B cell (primary cell): Measurements from ENCODE around the gene C9orf40. TPM values are rescaled to one million over a fixed set of nuclear protein-coding genes. Genes with fewer than 3 reads are reported as not detected.

ENCODE experiments used
- ATAC-seq: fragments of 200-7000 bp; cut with Tn5 transposase; one replicate; pipeline ENCODE4 v1.10.0; 2021; ENCODE audit warnings: low read depth, mild to moderate bottlenecking, moderate number of reproducible peaks, moderate library complexity
- CTCF ChIA-PET: fragments of 350-600 bp; sonication (Branson Sonifier 250); formaldehyde crosslinking; loops from one replicate; lab custom pipeline; 2021; ENCODE audit warnings: antibody characterized with exemption, inconsistent platforms; lab: Charles Lee
- POLR2A ChIA-PET: fragments of 350-600 bp; sonication (Branson Sonifier 250); formaldehyde crosslinking; loops from one replicate; lab custom pipeline; 2021; ENCODE audit warnings: antibody characterized with exemption; lab: Charles Lee
- DNase-seq: peaks from one replicate; pipeline ENCODE4 v3.0.0; 2013
- H2AFZ ChIP-seq: 2 replicates; pipeline ENCODE4 v1.6.1; 2012; ENCODE audit warnings: mild to moderate bottlenecking, low read depth, low read length; ENCODE audit not compliant: insufficient read depth, poor library complexity, severe bottlenecking
- H3K27ac ChIP-seq, 2 donors: 1 replicate in 1 of 2; 2 replicates in 1 of 2; pipeline ENCODE4 v1.5.1; 2012 to 2013; ENCODE audit warnings: low read length in 2 of 2, mild to moderate bottlenecking in 2 of 2, moderate library complexity in 1 of 2
- H3K27me3 ChIP-seq, 4 experiments: fragments of 200-600 bp in 1 of 4; sonication (generic) in 1 of 4; replicated peaks in 1 of 4; 1 replicate in 2 of 4; 2 replicates in 2 of 4; pipeline versions ENCODE4 v1.6.1 to v1.7.0; 2013 to 2016; ENCODE audit warnings: low read length in 3 of 4, mild to moderate bottlenecking in 2 of 4, mixed read lengths in 1 of 4, moderate library complexity in 1 of 4; ENCODE audit not compliant: insufficient read depth in 4 of 4, control insufficient read depth in 3 of 4; ENCODE audit errors: control extremely low read depth in 1 of 4
- H3K36me3 ChIP-seq, 2 experiments: replicated peaks in 1 of 2; 1 replicate in 1 of 2; 2 replicates in 1 of 2; pipeline versions ENCODE4 v1.6.1 to v1.7.1; 2013; ENCODE audit warnings: low read length in 1 of 2; ENCODE audit not compliant: insufficient read depth in 2 of 2, control insufficient read depth in 1 of 2; ENCODE audit errors: control extremely low read depth in 1 of 2, extremely low read depth in 1 of 2
- H3K4me1 ChIP-seq, 2 donors: fragments of 200-600 bp in 1 of 2; sonication (generic) in 1 of 2; 1 replicate in 1 of 2; 2 replicates in 1 of 2; pipeline versions ENCODE4 v1.5.1 to v1.6.1; 2013 to 2017; ENCODE audit warnings: low read length in 2 of 2; ENCODE audit not compliant: control insufficient read depth in 2 of 2, insufficient read depth in 2 of 2
- H3K4me2 ChIP-seq: replicated peaks from 2 replicates; pipeline ENCODE3; 2012; ENCODE audit warnings: mild to moderate bottlenecking, low read depth, low read length; ENCODE audit not compliant: poor library complexity, severe bottlenecking
- H3K4me3 ChIP-seq, 5 experiments: fragments of 200-600 bp in 1 of 5; sonication (generic) in 1 of 5; 1 replicate in 3 of 5; 2 replicates in 2 of 5; pipeline versions ENCODE4 v1.5.1 to v1.7.0; 2011 to 2016; ENCODE audit warnings: low read length in 4 of 5, mild to moderate bottlenecking in 4 of 5, low read depth in 2 of 5, control low read depth in 1 of 5, moderate library complexity in 1 of 5; ENCODE audit not compliant: insufficient read depth in 1 of 5; ENCODE audit errors: control extremely low read depth in 1 of 5, extremely low read depth in 1 of 5
- H3K79me2 ChIP-seq: fragments of 200-600 bp; sonication (generic); one replicate; pipeline ENCODE4 v1.6.0; 2016; ENCODE audit warnings: low read length; ENCODE audit not compliant: control insufficient read depth, insufficient read depth
- H3K9ac ChIP-seq: fragments of 200-600 bp; sonication (generic); 2 replicates; pipeline ENCODE4 v1.6.1; 2017; ENCODE audit warnings: mild to moderate bottlenecking, low read length, moderate library complexity
- H3K9me3 ChIP-seq, 3 donors: one replicate each; pipeline versions ENCODE4 v1.6.1 to v1.7.1; 2013; ENCODE audit warnings: low read length in 2 of 3; ENCODE audit not compliant: control insufficient read depth in 2 of 3, insufficient read depth in 1 of 3; ENCODE audit errors: control extremely low read depth in 1 of 3
- H4K20me1 ChIP-seq: 2 replicates; pipeline ENCODE4 v1.6.0; 2012; ENCODE audit warnings: mild to moderate bottlenecking, low read length; ENCODE audit not compliant: insufficient read depth, control insufficient read depth, poor library complexity, severe bottlenecking
- H3K27ac Mint-ChIP-seq: one replicate; pipeline ENCODE4 v1.8.0; 2021; ENCODE audit warnings: mixed read lengths
- H3K27me3 Mint-ChIP-seq: one replicate; pipeline ENCODE4 v1.8.0; 2021; ENCODE audit warnings: mixed read lengths
- H3K4me1 Mint-ChIP-seq: one replicate; pipeline ENCODE4 v1.8.0; 2021; ENCODE audit warnings: mixed read lengths
- H3K4me3 Mint-ChIP-seq: one replicate; pipeline ENCODE4 v1.8.0; 2021; ENCODE audit warnings: mixed read lengths
- H3K9me3 Mint-ChIP-seq: one replicate; pipeline ENCODE4 v1.8.0; 2022; ENCODE audit warnings: mixed read lengths; ENCODE audit not compliant: insufficient read depth
- CTCF ChIP-seq: fragments of 200-600 bp; IDR thresholded peaks from one replicate; pipeline ENCODE4 v1.8.0; 2022; ENCODE audit warnings: antibody characterized with exemption, mild to moderate bottlenecking
- EZH2 ChIP-seq: IDR thresholded peaks from 2 replicates; pipeline ENCODE4 v1.6.1; 2012; ENCODE audit warnings: borderline replicate concordance, low read depth, mild to moderate bottlenecking, moderate library complexity, low read length; ENCODE audit not compliant: insufficient read depth, poor library complexity, severe bottlenecking
- WGBS: methylation state at CpG from one replicate; pipeline ENCODE4 v1.1.5; 2013; ENCODE audit warnings: missing lambda C conversion rate; ENCODE audit not compliant: insufficient coverage; 5-methylcytosine and 5-hydroxymethylcytosine counted together
- intact Hi-C: fragments of 100-400 bp; cut with micrococcal nuclease; formaldehyde crosslinking; loops from one replicate; pipeline ENCODE4 v1.10.0; 2022
- polyA plus RNA-seq: library from polyadenylated mRNA; depleted of rRNA; stranded (reverse); fragments of >200 nt; gene quantifications from 2 replicates; pipeline ENCODE4 v1.2.3, GENCODE V29; 2012
- total RNA-seq, 2 donors: library from RNA; stranded (reverse); fragments of 120-200 nt in 1 of 2; gene quantifications; 1 replicate in 1 of 2; 2 replicates in 1 of 2; pipeline versions ENCODE4 v1.2.3 to v1.2.4, GENCODE V29; 2013 to 2022

The C9orf40 gene
- total and polyA plus RNA-seq, 2 donors (not counting 1 experiment from before 2014, with no cell fraction given): 2.6 to 5.0 TPM

- intact Hi-C loops: no loop called here
- ChIA-PET CTCF (interaction anchor here (1.9 kb wide), 1 partner anchor 168 kb away, joined by 5 read pairs; no protein-coding TSS in a partner anchor), POLR2A (no interaction called here)
- Histone ChIP-seq H3K4me1 (no peaks in the 10 kb centered on the region), H3K36me3 (no peaks in the 10 kb centered on the region), H3K27ac (no peak overlapping the region), H3K9me3 (no peaks in the 10 kb centered on the region), H4K20me1 (no peaks in the 10 kb centered on the region), H3K79me2 (no peaks in the 10 kb centered on the region), H3K4me3 (no peak overlapping the region), H3K27me3 (no peaks in the 10 kb centered on the region), H3K9ac (no peak overlapping the region), H3K4me2 (no peak overlapping the region), H2AFZ (no peak overlapping the region)
- DNase-seq (no peak), ATAC-seq (no peak)
- no peak for TF ChIP-seq CTCF
- no peak for TF ChIP-seq EZH2
- no peak overlapping the region for H3K4me3 Mint-ChIP-seq
- H3K9me3 Mint-ChIP-seq: no peaks in the 10 kb centered on the region
- peaks cover 3% of the 10 kb centered on the region for H3K4me1 Mint-ChIP-seq
- H3K27me3 Mint-ChIP-seq: no peaks in the 10 kb centered on the region
- no peak overlapping the region for H3K27ac Mint-ChIP-seq
- WGBS: 87% methylated on average over 4 of the region's 4 CpGs
Measured at GRCh38 chr9:74940600-74940999, 12.1 kb downstream of the C9orf40 start.

- Mint-ChIP-seq H3K4me3 (no peak overlapping the region), H3K27ac (no peak overlapping the region), H3K4me1 (no peaks in the 10 kb centered on the region), H3K27me3 (peaks cover 3% of the 10 kb centered on the region), H3K9me3 (no peaks in the 10 kb centered on the region)
- peaks cover 0 to 5% (median 0%) of the 10 kb centered on the region in 3 donors for H3K9me3 ChIP-seq
- H4K20me1 ChIP-seq: no peaks in the 10 kb centered on the region
- H3K36me3 ChIP-seq: no peaks in the 10 kb centered on the region
- no peak overlapping the region for H3K9ac ChIP-seq
- ATAC-seq: no peak
- no peaks in the 10 kb centered on the region for H3K79me2 ChIP-seq
- ChIA-PET CTCF (interaction anchor here (1.0 kb wide), 1 partner anchor 17 kb away, joined by 3 read pairs; no protein-coding TSS in a partner anchor), POLR2A (no interaction called here)
- H2AFZ ChIP-seq: no peak overlapping the region
- WGBS: 94% methylated on average over 5 of the region's 8 CpGs
- DNase-seq: no peak
- TF ChIP-seq EZH2 (no peak), CTCF (no peak)
- no peak overlapping the region for H3K27ac ChIP-seq
- intact Hi-C loops: no loop called here
- no peak overlapping the region for H3K4me2 ChIP-seq
- no peaks in the 10 kb centered on the region for H3K4me1 ChIP-seq
- no peak overlapping the region for H3K4me3 ChIP-seq
- H3K27me3 ChIP-seq: no peaks in the 10 kb centered on the region
Measured at GRCh38 chr9:74935008-74935407, 17.7 kb downstream of the C9orf40 start.
